Mammary epithelial cell (primary cell): ENCODE measurements around the gene PIN1.

Experiments
- EZH2 ChIP-seq: IDR thresholded peaks from 2 replicates; pipeline ENCODE4 v1.6.1; 2012; ENCODE audit warnings: low read length, inconsistent platforms, borderline replicate concordance
- TF ChIP-seq, protein P1 (sequence below), 2 donors: IDR thresholded peaks in 1 of 2; conservative IDR thresholded peaks in 1 of 2; 2 replicates each; pipeline ENCODE4 v1.5.1; 2011 to 2012; ENCODE audit warnings: inconsistent platforms in 2 of 2, low read length in 2 of 2, mild to moderate bottlenecking in 2 of 2, control low read depth in 1 of 2, low read depth in 1 of 2; ENCODE audit not compliant: insufficient read depth in 1 of 2; ENCODE audit errors: extremely low read depth in 1 of 2

DNA sequence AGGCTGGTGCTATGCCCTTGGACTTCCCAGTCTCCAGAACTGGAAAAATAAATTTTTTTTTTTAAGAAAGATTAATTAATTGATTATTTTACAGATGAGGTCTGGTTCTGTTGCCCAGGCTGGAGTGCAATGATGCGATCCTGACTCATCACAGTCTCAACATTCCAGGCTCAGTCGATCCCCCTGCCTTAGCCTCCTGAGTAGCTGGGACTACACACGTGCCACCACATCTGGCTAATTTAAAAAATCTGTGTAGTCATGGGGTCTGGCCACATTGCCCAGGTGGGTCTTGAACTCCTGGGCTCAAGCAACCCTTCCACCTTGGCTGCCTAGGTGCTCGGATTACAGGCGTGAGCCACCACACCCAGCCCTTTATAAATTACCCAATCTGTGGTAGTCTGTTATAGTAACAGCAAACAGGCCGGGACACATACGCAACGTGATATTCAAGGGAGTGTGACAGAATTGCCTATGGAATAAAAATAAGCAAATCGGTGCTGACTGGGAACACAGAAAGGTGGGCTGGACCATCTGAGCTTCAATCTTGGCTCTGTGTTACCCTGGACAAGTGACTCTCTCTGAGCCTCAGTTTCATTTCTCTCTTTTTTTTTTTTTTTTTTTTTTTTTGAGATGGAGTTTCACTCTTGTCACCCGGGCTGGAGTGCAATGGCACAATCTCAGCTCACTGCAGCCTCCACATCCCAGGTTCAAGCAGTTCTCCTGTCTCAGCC lies 42.8 kb downstream of the PIN1 start:
- TF ChIP-seq, protein P1, sequence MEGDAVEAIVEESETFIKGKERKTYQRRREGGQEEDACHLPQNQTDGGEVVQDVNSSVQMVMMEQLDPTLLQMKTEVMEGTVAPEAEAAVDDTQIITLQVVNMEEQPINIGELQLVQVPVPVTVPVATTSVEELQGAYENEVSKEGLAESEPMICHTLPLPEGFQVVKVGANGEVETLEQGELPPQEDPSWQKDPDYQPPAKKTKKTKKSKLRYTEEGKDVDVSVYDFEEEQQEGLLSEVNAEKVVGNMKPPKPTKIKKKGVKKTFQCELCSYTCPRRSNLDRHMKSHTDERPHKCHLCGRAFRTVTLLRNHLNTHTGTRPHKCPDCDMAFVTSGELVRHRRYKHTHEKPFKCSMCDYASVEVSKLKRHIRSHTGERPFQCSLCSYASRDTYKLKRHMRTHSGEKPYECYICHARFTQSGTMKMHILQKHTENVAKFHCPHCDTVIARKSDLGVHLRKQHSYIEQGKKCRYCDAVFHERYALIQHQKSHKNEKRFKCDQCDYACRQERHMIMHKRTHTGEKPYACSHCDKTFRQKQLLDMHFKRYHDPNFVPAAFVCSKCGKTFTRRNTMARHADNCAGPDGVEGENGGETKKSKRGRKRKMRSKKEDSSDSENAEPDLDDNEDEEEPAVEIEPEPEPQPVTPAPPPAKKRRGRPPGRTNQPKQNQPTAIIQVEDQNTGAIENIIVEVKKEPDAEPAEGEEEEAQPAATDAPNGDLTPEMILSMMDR (conservative IDR thresholded peaks at IDR 0.05 in 1 of 2, IDR thresholded peaks at IDR 0.05 in 1 of 2; ENCODE audit: extremely low read depth in 1 of 2, insufficient read depth in 1 of 2, low read depth in 1 of 2, low read length in 2 of 2) = no peak
- TF ChIP-seq EZH2 = no peak
